ENCODE results near the gene AXIN2.

DNA sequence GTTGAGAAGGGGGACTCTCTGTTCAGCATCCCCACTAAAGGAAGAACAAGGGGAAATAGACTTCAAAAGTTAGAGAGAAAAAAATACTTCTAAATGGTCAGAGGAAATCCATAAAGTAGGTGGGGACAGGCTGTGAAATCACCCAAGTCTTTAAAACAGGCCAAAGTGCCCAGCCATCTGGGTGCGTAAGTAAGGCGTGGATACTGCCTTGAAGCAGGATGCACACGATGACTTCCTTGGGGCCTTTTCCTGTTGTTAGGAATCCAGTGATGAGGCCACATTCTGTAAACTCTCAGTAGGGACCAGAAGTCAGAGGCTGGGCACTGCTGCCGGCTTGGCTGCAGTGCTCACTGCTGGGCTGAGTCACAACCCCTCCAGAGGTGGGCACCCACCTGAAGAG, 9.2 kb downstream of the AXIN2 start:
- TF ChIP-seq, protein P1, sequence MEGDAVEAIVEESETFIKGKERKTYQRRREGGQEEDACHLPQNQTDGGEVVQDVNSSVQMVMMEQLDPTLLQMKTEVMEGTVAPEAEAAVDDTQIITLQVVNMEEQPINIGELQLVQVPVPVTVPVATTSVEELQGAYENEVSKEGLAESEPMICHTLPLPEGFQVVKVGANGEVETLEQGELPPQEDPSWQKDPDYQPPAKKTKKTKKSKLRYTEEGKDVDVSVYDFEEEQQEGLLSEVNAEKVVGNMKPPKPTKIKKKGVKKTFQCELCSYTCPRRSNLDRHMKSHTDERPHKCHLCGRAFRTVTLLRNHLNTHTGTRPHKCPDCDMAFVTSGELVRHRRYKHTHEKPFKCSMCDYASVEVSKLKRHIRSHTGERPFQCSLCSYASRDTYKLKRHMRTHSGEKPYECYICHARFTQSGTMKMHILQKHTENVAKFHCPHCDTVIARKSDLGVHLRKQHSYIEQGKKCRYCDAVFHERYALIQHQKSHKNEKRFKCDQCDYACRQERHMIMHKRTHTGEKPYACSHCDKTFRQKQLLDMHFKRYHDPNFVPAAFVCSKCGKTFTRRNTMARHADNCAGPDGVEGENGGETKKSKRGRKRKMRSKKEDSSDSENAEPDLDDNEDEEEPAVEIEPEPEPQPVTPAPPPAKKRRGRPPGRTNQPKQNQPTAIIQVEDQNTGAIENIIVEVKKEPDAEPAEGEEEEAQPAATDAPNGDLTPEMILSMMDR (IDR thresholded peaks at IDR 0.05), result no peak
- no peak for TF ChIP-seq POLR2A (IDR thresholded peaks at IDR 0.05)
